HG03196 (cell line): ENCODE results near the gene LDAH.
"Not testable (repeated sequence)": the region's sequence is repeated elsewhere in the genome, so short reads cannot be mapped to it uniquely, and the experiment has no call there.

ENCODE experiments used
- ATAC-seq: cut with Tn5 transposase; IDR thresholded peaks from one replicate; pipeline ENCODE4 v1.9.1; 2021; ENCODE audit not compliant: unreplicated experiment

The LDAH gene

DNA sequence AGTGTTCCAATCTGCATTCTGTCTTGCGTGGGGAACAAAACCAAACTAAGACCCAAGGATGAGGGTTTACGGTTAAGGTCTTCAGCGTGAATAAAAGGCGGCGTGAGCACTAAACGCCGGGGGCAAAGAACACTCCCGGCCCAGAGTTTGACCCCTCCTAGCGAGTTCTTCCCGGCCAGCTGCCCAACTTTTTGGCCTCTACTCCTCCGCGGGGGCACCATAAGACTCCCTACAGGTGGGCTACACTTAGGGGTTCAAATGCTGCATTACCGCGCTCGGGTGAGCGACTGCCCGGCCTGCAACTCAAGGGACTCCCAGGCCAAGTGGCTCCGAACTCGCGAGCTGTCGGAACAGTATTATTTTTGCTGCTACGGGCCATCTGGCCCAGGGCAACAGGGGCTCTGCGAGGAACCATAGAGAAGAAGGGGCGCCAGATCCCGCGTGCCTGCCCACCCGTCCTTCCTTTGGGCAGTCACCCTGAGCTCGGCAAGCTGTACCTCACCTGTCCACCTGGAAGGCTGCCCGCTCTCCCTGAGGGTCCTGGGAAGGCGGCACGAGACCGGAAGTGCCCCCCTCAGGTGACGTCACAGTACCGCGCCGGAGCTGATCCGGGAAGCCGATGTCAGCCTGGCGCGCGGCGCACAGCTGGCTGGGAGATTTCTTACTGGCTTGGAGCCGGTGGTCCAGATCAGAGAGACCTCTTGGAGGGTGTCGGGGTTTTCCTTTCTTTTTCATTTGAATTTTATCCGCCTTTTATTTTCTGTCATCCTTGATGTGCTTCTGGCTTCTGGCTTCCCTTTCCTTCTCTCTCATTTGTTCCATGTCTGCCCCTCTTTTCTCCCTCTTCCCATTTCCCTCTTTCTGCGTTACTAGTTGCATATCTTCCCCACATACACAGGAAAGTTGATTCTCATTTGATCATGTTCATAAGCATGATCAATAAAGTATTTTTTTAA lies at the start of gene LDAH:
Gene LDAH (minus strand): TSS at position 567 of the 956 bp plus-strand sequence. CDS start 21,638 bp downstream, outside the sequence.
- peak; percentile 91 for ATAC-seq

DNA sequence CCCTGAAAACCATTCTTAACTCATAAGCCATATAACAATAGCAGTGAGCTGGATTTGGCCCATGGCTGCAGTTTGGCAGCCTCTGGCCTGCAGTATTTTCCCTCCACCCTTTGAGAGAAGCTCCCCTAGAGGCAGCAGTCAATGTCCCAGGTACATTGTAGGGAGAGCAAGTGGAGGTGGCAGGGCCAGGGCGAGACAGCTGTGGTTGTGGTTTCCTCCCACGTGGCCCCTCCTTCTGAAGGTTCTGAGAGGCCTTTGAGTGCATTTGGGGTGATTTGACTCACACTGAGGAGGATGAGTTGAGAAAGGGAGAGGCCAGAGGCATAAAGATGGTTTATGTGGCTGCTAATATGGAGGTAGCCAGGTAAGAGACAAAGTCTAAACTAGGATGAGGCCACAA lies 45.5 kb upstream of the LDAH start:
- ATAC-seq: peak; percentile 99

DNA sequence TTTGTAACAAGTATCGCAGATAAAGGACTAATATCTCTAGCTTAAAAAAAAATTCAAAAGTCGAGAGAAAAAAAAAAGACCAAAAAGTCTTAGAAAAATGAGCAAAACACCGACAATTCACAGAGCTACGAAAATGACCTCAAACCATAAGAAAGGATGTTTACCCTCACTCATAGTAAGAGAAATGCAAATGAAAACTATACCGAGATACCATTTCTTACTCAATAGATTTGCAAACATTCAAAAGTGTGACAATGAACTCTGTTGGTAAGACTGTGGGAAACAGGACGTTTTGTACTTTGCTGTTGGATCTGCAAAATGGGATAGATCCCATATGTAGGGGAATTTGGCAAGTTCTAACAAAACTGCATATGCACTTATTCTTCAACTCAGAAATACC lies 39.9 kb upstream of the LDAH start:
- ATAC-seq: no peak

DNA sequence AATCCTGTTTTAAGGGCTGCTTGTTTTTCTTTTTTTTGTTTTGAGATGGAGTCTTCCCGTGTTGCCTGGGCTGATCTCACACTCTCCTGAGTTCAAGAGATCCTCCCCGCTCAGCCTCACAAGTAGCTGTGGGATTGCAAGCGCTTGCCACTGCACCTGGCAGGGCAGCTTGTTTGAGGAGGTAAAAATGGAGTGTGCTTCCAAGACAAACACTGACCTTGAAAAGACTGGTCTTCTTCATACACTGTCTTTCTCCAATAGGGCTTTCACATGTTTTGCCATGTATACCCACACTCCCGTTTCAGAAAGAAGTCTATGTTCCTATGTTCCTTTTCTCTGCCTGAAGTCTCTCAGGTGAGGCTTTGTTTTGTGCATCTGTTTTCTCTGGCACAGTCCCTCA lies 32.6 kb upstream of the LDAH start:
- no peak for ATAC-seq

DNA sequence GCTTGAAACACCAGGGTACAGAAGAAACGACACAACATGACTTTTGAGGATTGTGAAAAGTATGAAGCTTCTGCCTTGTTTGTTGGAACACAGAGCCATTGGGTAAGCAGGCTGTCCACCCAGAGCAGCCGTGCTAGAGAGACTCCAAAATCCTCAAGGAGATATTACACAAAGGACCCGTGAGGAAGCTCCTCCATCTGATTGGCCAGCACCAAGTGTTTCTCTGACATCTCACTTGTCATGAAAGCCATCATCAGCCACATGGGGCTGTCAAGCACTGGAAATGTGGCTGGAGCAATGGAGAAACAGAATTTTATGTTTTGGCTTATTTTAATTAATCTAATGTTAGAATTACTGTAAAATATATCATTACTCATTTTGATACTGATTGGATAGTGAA lies 29.8 kb upstream of the LDAH start:
- ATAC-seq: no peak

DNA sequence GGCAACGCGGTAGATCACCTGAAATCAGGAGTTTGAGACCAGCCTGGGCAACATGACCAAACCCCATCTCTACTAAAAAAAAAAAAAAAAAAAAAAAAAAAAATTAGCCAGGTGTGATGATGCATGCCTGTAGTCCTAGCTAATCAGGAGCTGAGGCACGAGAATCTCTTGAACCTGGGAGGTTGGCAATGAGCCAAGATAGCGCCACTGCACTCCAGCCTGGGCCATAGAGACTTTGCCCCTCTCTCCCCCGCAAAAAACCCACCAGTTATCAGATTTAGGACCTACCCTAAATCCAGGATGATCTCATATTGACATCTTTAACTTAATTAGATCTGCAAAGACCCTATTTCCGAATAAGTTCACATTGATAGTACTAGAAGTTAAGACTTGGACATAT lies 29.2 kb upstream of the LDAH start:
- no peak for ATAC-seq

DNA sequence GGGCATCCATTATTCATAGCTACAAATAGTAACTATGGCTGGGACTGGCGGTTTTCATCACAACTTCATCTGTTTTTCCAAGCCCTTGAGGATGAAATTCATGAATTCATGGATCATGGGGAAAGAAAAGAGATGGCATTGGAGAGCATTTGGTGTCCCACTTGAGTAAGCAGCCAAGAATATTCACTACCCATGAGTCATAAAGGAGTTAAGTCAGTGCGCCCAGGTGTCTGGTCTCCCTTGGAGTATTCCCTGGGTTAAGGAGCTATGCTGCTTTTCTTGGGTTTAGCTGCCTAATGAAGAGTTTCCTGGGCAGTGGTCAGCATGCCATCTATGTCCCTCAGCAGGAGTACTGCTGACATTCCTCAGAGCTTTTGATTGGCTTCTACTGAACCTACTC lies 21.3 kb upstream of the LDAH start:
- ATAC-seq: no peak

DNA sequence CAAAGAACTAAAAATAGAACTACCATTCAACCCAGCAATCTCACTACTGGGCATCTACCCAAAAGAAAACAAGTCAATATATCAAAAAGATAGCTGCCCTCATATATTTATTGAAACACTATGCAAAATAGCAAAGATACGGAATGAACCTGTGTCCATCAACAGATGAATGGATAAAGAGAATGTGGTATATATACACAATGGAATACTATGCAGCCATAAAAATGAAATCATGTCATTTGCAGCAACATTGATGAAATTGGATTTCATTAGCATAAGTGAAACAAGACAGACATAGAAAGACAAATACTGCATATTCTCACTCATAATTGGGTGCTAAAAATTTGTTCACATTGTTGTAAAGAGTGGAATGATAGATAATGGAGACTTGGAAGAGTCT lies 16.2 kb upstream of the LDAH start:
- no peak for ATAC-seq

DNA sequence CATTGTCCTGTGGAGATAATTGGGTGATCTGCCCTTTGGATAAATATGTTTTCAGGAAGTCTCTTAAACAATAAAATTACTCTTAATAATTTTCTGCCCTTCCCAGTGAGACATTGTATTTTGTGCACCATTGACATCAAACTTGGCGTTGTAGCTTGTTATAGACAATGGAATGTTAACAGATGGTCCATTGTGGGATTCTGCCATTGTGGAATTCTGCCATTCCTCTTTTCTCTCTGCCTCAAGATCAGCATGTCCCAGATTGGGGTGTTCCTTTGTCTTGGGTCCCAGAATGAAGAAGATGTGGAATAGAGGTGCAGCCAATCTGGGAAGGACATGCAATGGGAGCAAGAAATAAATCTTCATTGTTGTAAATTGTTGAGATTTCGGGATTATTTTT lies 15.1 kb upstream of the LDAH start:
- ATAC-seq: no peak

DNA sequence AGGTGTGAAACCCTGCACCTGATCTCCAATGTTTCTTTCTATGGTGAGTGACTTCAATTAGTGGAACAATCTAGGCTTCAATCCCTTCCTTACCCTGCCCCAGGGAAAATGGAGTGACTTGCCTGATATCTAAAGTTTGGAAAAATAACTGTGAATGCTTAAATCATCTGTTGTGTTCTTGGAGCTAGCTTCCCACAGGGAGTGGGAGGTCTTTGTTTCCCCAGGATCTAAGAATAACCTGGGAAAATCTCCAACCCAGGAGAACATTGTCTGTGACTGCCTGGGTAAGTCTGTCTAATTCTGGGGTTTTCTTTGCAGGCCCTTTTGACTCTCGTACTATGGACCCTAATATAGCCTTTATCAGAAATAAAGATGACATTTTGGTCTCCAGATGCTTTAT lies 13.6 kb upstream of the LDAH start:
- ATAC-seq: no peak

DNA sequence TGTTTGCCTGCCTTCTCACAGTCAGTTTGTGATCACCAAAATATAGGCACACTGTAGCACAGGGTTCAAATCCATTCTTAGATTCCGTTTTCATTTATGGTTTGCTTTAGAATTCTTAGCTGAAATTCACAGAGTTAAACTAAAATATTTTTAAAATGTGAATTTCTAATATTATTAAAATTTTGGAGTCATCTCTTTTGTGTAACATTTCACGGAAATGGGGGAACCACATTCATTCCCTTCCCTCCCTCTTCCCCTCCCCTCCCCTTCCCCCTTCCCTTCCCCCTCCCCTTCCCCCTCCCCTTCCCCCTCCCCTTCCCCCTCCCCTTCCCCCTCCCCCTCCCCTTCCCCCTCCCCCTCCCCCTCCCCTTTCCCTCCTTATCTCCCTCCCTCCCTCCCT lies 11.4 kb upstream of the LDAH start:
- no peak for ATAC-seq

DNA sequence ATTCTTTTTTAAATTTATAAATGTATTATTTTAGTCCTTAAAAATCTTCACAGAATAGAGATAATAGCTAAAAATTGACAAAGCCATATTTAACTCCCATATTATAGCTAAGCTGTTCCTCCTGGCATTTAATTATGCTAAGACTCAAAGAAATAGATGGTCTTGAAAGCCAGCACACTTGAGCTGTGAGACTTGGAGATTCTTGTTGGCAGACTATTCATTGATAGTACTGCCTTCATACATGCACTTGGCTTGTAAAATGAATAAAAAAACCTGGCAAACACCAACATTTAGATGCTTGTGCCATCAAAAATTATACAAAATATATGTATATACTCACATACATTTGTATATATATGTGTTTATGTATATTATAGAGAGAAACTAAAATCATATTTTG lies 9.7 kb upstream of the LDAH start:
- ATAC-seq: no peak

DNA sequence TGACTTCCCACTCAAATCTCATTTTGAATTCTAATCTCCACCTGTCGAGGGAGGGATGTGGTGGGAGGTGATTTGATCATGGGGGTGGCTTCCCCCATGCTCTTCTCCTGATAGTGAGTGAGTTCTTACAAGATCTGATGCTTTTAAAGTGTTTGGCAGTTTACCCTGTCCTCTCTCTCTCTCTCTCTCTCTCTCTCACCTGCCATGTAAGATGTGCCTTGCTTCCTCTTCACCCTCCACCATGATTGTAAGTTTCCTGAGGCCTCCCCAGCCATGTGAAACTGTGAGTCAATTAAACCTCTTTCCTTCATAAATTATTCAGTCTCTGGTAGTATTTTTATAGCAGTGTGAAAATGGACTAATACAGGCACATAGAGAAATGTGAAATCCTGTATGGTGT lies 7.0 kb upstream of the LDAH start:
- no peak for ATAC-seq

DNA sequence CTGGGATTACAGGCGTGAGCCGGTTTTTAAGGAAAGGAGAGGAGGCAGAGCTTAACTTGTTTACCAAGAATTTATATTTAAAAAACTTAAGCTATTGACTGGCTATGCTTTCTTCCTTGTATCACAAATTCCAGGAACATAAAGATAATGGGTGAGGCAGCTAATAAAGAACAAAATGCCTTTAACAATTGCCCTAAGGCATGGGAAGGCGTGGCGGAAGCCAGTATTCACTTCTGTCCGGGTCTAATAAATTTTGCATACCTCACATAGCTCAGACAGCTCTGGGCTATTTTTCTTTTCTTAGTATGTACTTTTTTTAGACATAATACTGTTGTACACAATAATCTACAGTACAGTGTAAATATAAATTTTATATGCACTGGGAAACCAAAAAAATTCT lies 1.0 kb upstream of the LDAH start:
- ATAC-seq: no peak

DNA sequence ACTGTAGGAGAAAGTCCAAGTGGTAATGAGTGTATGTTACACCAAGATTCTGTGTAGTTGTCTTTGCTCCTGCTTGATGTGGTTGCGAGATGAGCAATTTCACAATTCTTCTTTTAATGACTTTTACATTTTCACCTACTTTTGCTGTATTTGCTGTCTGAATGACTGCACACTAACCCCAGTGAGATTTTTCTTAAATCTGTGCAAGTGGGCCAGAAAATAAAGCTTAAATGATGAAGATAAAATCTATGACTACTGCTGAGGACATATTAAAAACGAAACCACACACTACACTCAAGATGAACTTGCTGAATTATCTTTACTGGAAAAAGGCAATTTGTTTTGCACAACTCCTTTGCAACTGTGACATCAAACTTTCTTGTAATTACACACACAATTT lies 4.1 kb downstream of the LDAH start:
- no peak for ATAC-seq

DNA sequence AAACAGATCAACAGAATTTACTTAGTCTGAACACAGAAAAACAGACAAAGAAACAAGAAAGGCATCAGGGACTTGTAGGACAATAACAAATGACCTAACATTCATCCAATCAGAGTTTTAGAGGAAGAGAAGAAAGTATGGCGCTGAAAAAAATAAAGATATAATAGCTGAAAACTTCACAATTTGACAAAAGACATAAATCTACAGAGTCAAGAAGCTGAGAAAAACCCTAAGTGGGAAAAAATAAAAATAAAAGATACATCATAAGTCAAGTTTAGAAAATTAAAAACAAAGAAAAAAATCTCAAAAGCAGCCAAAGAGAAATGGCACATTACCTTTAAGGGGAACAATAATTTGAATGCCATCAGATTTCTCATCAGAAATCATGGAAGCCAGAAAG lies 7.7 kb downstream of the LDAH start:
- ATAC-seq: no peak

DNA sequence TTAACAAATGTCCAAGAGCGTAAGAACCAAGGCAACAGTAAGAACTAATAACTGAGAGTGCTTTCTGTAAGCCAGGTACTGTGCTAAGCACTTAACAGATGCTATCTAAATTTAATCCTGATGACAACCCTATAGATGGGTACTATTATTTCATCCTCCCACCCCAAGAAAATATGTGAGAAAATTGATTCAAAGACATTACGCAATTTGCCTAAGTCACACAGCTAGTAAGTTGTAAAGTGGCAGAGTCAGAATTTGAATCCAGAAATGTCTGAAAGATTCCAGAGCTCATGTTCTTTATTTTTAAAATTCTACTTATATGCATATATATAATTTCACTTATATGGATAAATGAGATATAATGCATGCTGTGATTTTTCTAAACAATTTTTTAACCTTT lies 10.1 kb downstream of the LDAH start:
- no peak for ATAC-seq

DNA sequence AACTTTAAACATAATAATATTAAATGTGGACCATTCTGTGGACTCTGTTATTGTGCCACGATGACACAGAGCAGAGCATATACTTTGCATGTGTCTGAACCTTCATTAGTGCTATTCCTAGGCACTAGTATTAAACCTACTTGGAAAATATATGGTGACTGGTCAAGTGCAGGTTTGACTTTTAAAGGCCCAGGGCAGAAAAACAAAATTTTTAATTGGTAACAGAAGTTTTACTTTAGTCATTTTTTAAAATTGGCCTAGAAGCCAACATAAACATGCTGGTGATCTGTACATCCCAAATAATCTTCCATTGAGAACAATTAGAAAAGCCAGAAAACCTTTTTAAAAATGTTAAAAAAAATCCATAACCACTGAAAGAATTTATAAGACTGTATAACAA lies 16.6 kb downstream of the LDAH start:
- no peak for ATAC-seq

DNA sequence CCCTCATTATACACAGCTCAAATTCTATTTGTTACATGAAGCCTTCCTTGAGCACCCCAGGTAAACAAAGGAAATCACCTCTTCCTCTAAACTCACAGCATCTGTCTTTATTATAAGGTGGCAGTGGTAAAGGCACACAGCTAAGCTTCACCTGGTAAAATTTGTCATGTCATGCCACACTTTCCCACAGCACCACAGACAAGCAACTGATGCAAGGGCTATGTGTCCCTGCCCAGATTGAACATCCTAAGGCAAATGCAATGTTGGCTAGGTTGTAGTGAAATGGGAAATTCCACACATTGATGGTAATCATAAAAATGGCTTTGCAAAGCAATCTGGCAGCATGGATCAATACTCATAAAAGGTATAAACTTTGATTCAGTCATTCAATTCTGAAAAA lies 18.9 kb downstream of the LDAH start:
- ATAC-seq: no peak

DNA sequence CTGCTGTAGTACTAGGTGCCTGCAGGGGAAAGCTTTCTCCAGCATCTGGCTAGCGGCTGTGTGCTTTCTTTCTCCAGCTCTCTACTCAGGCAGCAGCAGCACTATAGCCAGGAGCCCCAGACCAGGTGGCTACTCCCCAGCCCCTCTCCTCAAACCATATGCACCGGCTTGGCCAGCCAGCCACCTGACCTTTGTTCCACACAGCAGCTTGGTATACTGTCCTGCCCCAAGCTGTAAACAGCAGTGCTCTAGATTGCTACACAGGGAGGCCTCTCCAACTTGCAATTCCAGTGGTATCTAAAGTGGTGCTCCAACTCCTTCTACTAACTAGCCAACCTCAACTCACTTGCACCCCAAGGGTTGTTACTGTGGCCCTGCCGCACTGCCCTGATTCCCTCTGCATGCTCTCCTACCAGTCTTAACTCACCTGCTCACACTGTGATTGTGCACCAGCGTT lies 19.6 kb downstream of the LDAH start:
- ATAC-seq: no peak

DNA sequence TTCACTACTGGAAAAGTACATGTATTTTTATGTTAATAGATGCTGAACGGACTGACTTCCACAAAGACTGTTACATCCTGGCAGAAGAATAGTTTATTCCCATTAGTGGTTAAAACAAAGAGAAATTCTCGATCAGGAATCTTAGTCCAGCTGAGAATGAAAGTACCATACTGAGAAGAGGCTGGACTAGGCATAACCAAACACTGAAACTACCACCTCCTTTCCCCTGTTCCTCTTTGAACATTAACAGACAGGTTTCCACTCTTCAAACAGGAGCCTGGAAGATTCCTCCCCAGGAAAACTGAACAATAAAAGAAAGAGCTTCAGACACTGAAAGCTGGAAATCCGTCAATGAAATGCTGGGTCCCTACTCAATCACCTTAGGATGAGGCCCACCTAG lies 25.8 kb downstream of the LDAH start:
- ATAC-seq: no peak

DNA sequence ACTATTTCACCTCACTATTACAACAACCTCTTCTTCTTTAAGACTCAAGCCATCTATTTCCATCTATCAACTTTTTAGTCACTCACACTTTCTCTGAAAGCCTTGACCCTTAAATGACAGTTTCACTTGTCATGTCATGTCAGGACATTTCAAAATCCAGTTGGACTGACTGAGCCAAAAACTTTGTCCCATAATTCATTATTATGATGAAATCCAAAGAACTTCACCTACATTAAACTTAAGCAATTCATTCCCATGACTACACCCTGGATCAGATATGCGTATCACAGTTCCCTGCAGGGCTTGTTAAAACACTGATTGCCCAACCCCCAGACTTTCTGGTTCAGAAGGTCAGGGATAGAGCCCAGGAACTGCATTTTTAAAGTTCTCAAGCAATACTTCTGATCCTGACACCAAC lies 26.5 kb downstream of the LDAH start:
- ATAC-seq: no peak

DNA sequence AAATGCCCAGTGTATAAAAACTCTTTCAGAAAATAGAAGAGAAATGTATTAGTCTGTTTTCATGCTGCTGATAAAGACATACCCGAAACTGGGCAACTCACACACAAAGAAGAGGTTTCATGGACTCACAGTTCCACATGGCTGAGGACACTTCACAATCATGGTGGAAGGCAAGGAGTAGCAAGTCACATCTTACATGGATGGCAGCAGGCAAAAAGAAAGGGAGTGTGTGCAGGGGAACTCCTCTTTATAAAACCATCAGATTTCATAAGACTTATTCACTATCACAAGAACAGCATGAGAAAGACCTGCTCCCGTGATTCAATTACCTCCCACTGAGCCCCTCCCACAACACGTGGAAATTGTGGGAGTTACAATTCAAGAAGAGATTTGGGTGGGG lies 29.0 kb downstream of the LDAH start:
- ATAC-seq: not testable (repeated sequence)
